PC-3 (cell line): ENCODE data around the gene ZNF846. TPM values are rescaled to one million over a fixed set of nuclear protein-coding genes. Genes with fewer than 3 reads are reported as not detected.

Source experiments
- ATAC-seq: fragments of 200-7000 bp; cut with Tn5 transposase; 2 replicates; pipeline ENCODE4 v1.9.1; 2020; ENCODE audit warnings: mild to moderate bottlenecking, moderate library complexity
- BruUV-seq: library from RNA; stranded (reverse); fragments of 400-500 nt; replicated peaks from 2 replicates; lab custom pipeline; 2021; lab: Mats Ljungman, UMichigan
- CTCF ChIA-PET: fragments of 300-600 bp; sonication (Branson Sonifier 250); formaldehyde crosslinking; loops from one replicate; lab custom pipeline; 2022; ENCODE audit warnings: antibody characterized with exemption; lab: Charles Lee
- POLR2A ChIA-PET: fragments of 300-600 bp; sonication (Branson Sonifier 250); formaldehyde crosslinking; loops from one replicate; lab custom pipeline; 2022; ENCODE audit warnings: antibody characterized with exemption; ENCODE audit not compliant: unreplicated experiment; lab: Charles Lee
- DNase-seq: peaks from one replicate; pipeline ENCODE4 v3.0.0-alpha.2; 2015
- H2AFZ ChIP-seq: fragments of 300-600 bp; sonication (generic); 2 replicates; pipeline ENCODE4 v1.6.0; 2016; ENCODE audit warnings: antibody characterized with exemption, low read length
- H3F3A ChIP-seq: fragments of 300-600 bp; sonication (generic); one replicate; pipeline ENCODE4 v1.6.0; 2017; ENCODE audit warnings: antibody characterized with exemption, low read length, control low read depth, mild to moderate bottlenecking; ENCODE audit not compliant: unreplicated experiment
- H3K27ac ChIP-seq: fragments of 300-600 bp; sonication (generic); 2 replicates; pipeline ENCODE4 v1.5.1; 2016; ENCODE audit warnings: mild to moderate bottlenecking, low read length
- H3K27me3 ChIP-seq: fragments of 300-600 bp; sonication (generic); 2 replicates; pipeline ENCODE4 v1.6.1; 2016; ENCODE audit warnings: low read length, mixed read lengths
- H3K36me3 ChIP-seq: fragments of 300-600 bp; sonication (generic); 2 replicates; pipeline ENCODE4 v1.6.1; 2016; ENCODE audit warnings: low read depth, mixed run types, low read length, mixed read lengths
- H3K4me1 ChIP-seq: fragments of 300-600 bp; sonication (generic); 2 replicates; pipeline ENCODE4 v1.5.1; 2016; ENCODE audit warnings: low read length; ENCODE audit not compliant: insufficient read depth
- H3K4me2 ChIP-seq: fragments of 300-600 bp; sonication (generic); 2 replicates; pipeline ENCODE4 v1.6.0; 2016; ENCODE audit warnings: low read length
- H3K4me3 ChIP-seq: fragments of 300-600 bp; sonication (generic); 2 replicates; pipeline ENCODE4 v1.5.1; 2016; ENCODE audit warnings: mild to moderate bottlenecking, low read length, mixed read lengths
- H3K79me2 ChIP-seq: fragments of 300-600 bp; sonication (generic); 2 replicates; pipeline ENCODE4 v1.6.1; 2017; ENCODE audit warnings: low read length, mixed read lengths
- H3K9ac ChIP-seq: fragments of 300-600 bp; sonication (generic); 2 replicates; pipeline ENCODE4 v1.6.0; 2016; ENCODE audit warnings: mild to moderate bottlenecking, low read length
- H3K9me2 ChIP-seq: fragments of 300-600 bp; sonication (generic); replicated peaks from 2 replicates; pipeline ENCODE4 v1.6.1; 2016; ENCODE audit warnings: mixed run types, low read length, mixed read lengths
- H3K9me3 ChIP-seq: fragments of 300-600 bp; sonication (generic); 2 replicates; pipeline ENCODE4 v1.6.1; 2016; ENCODE audit warnings: low read length, mixed read lengths
- H4K20me1 ChIP-seq: fragments of 300-600 bp; sonication (generic); 2 replicates; pipeline ENCODE4 v1.6.1; 2016; ENCODE audit warnings: low read length, mixed read lengths
- CTCF ChIP-seq: fragments of 300-600 bp; sonication (generic); conservative IDR thresholded peaks from 2 replicates; pipeline ENCODE4 v1.5.1; 2017; ENCODE audit warnings: antibody characterized with exemption, low read depth, mild to moderate bottlenecking, low read length
- EZH2 ChIP-seq: fragments of 300-600 bp; sonication (generic); IDR thresholded peaks from one replicate; pipeline ENCODE4 v1.6.1; 2017; ENCODE audit warnings: antibody characterized with exemption, mild to moderate bottlenecking, low read length; ENCODE audit not compliant: unreplicated experiment
- EZH2phosphoT487 ChIP-seq: fragments of 300-600 bp; sonication (generic); IDR thresholded peaks from 2 replicates; pipeline ENCODE4 v1.6.1; 2018; ENCODE audit warnings: mild to moderate bottlenecking, antibody characterized with exemption, low read length, borderline replicate concordance
- intact Hi-C: fragments of 100-400 bp; cut with micrococcal nuclease; formaldehyde crosslinking; loops from 2 replicates; pipeline ENCODE4 v1.9.0; 2023
- total RNA-seq: library from RNA; depleted of rRNA; stranded (reverse); fragments of >200 nt; gene quantifications from 2 replicates; pipeline ENCODE4 v1.2.3, GENCODE V29; 2014

ZNF846 gene
- total RNA-seq, 1 experiment from 2014 or later, result 15.7 TPM

GRCh38 chr19:9752701-9753443 lies 15.7 kb downstream of the ZNF846 start:
- Histone ChIP-seq H3K4me1 (peaks cover 6% of the 10 kb centered on the region; the same call in 1 of the 2 replicates), H2AFZ (no peak overlapping the region), H3K9me3 (peaks cover 23% of the 10 kb centered on the region), H3K9ac (no peak overlapping the region), H4K20me1 (no peaks in the 10 kb centered on the region), H3K9me2 (no peaks in the 10 kb centered on the region), H3K4me3 (no peak overlapping the region), H3F3A (no peaks in the 10 kb centered on the region), H3K4me2 (no peak overlapping the region), H3K27ac (no peak overlapping the region), H3K36me3 (peaks cover 15% of the 10 kb centered on the region), H3K79me2 (no peaks in the 10 kb centered on the region), H3K27me3 (no peaks in the 10 kb centered on the region)
- TF ChIP-seq EZH2phosphoT487 (no peak), CTCF (no peak), EZH2 (no peak)
- ATAC-seq (no peak), DNase-seq (no peak)
- intact Hi-C loops, result no loop called here
- no TSS peak for BruUV-seq
- ChIA-PET POLR2A (no interaction called here), CTCF (no interaction called here)

GRCh38 chr19:9751446-9751845 lies 17.1 kb downstream of the ZNF846 start:
- peaks cover 10% of the 10 kb centered on the region for H3K9me3 ChIP-seq
- ChIA-PET CTCF (no interaction called here), POLR2A (no interaction called here)
- H2AFZ ChIP-seq, result no peak overlapping the region
- H3K4me2 ChIP-seq, result no peak overlapping the region
- H3K79me2 ChIP-seq, result no peaks in the 10 kb centered on the region
- no peaks in the 10 kb centered on the region for H4K20me1 ChIP-seq
- no peak overlapping the region for H3K4me3 ChIP-seq
- H3K4me1 ChIP-seq, result peaks cover 6% of the 10 kb centered on the region; the same call in 1 of the 2 replicates
- H3K36me3 ChIP-seq, result peaks cover 6% of the 10 kb centered on the region; the same call in 1 of the 2 replicates
- intact Hi-C loops, result no loop called here
- ATAC-seq, result no peak
- no peak overlapping the region for H3K27ac ChIP-seq
- H3F3A ChIP-seq, result no peaks in the 10 kb centered on the region
- no peak overlapping the region for H3K9ac ChIP-seq
- no peak for TF ChIP-seq EZH2phosphoT487
- no peak for TF ChIP-seq EZH2
- TF ChIP-seq CTCF, result no peak
- no peaks in the 10 kb centered on the region for H3K9me2 ChIP-seq
- H3K27me3 ChIP-seq, result no peaks in the 10 kb centered on the region
- BruUV-seq, result no TSS peak
- no peak for DNase-seq

- H3K27ac ChIP-seq, result peak overlapping the region; percentile 56
- peak; percentile 76 for ATAC-seq
Measured at GRCh38 chr19:9741476-9742171, 26.9 kb downstream of the ZNF846 start.

More at GRCh38 chr19:9741476-9742171, 26.9 kb downstream of the ZNF846 start:
- H3K9ac ChIP-seq, result no peak overlapping the region
- BruUV-seq, result no TSS peak
- H4K20me1 ChIP-seq, result no peaks in the 10 kb centered on the region
- H3K79me2 ChIP-seq, result no peaks in the 10 kb centered on the region
- intact Hi-C loops, result no loop called here
- H3K4me3 ChIP-seq, result no peak overlapping the region
- H3K9me3 ChIP-seq, result 0 out of 2 replicates have a peak, but pooled peaks cover 5% of the 10 kb centered on the region
- CTCF ChIA-PET, result no interaction called here
- peaks cover 11% of the 10 kb centered on the region for H3K4me1 ChIP-seq
- H2AFZ ChIP-seq, result no peak overlapping the region
- no peaks in the 10 kb centered on the region for H3F3A ChIP-seq
- TF ChIP-seq EZH2phosphoT487 (no peak), EZH2 (no peak), CTCF (no peak)
- H3K9me2 ChIP-seq, result no peaks in the 10 kb centered on the region
- POLR2A ChIA-PET, result no interaction called here
- DNase-seq, result peak; percentile 90
- H3K27me3 ChIP-seq, result no peaks in the 10 kb centered on the region
- peak overlapping the region; percentile 57 for H3K4me2 ChIP-seq
- no peaks in the 10 kb centered on the region for H3K36me3 ChIP-seq
